Vagina (tissue), 2 donors: ENCODE data around the gene IL1F10. TPM values are rescaled to one million over a fixed set of nuclear protein-coding genes. Genes with fewer than 3 reads are reported as not detected.

Source experiments
- DNase-seq, 2 donors: peaks; one replicate each; pipeline ENCODE4 v3.0.0-alpha.2; 2017; ENCODE audit errors: extremely low spot score in 2 of 2
- H3K27ac ChIP-seq: fragments of 200-600 bp; sonication (generic); one replicate; pipeline ENCODE4 v1.5.1; 2019
- H3K27me3 ChIP-seq: fragments of 200-600 bp; sonication (generic); one replicate; pipeline ENCODE4 v1.5.1; 2019
- H3K36me3 ChIP-seq, 2 donors: fragments of 200-600 bp; sonication (generic); one replicate each; pipeline ENCODE4 v1.5.1; 2017 to 2019
- H3K4me1 ChIP-seq: fragments of 200-600 bp; sonication (generic); one replicate; pipeline ENCODE4 v1.5.1; 2019
- H3K4me3 ChIP-seq, 2 donors: fragments of 200-600 bp; sonication (generic); 1 replicate in 1 of 2; 2 replicates in 1 of 2; pipeline ENCODE4 v1.5.1; 2016 to 2019
- H3K9me3 ChIP-seq: fragments of 200-600 bp; sonication (generic); one replicate; pipeline ENCODE4 v1.5.1; 2019
- CTCF ChIP-seq, 3 experiments: fragments of 450-650 bp in 2 of 3; fragments of 200-600 bp in 1 of 3; sonication (generic) in 1 of 3; IDR thresholded peaks; one replicate each; pipeline ENCODE4 v1.5.1; 2017 to 2019; ENCODE audit warnings: antibody characterized with exemption in 3 of 3, mild to moderate bottlenecking in 2 of 3, moderate library complexity in 2 of 3
- POLR2A ChIP-seq, 2 donors: fragments of 450-650 bp; IDR thresholded peaks; one replicate each; pipeline ENCODE4 v1.6.1; 2017; ENCODE audit warnings: antibody characterized with exemption in 2 of 2, mild to moderate bottlenecking in 2 of 2, moderate library complexity in 2 of 2
- POLR2AphosphoS5 ChIP-seq, 2 donors: sonication (generic); formaldehyde crosslinking; IDR thresholded peaks; one replicate each; pipeline ENCODE4 v1.9.0; 2017; ENCODE audit warnings: antibody characterized with exemption in 2 of 2, mild to moderate bottlenecking in 2 of 2, low read depth in 1 of 2; ENCODE audit not compliant: insufficient read depth in 1 of 2
- intact Hi-C: fragments of 100-400 bp; cut with DNase I; formaldehyde crosslinking; loops from one replicate; pipeline ENCODE4 v1.15.1; 2023
- total RNA-seq: library from RNA; depleted of rRNA; stranded (reverse); fragments of >200 nt; gene quantifications from one replicate; pipeline ENCODE4 v1.2.3, GENCODE V29; 2016

Gene IL1F10
- total RNA-seq, 1 donor from 2014 or later: not detected

- Histone ChIP-seq H3K4me3 (no peak overlapping the region), H3K9me3 (no peaks in the 10 kb centered on the region), H3K27me3 (no peaks in the 10 kb centered on the region), H3K4me1 (no peaks in the 10 kb centered on the region), H3K36me3 (no peaks in the 10 kb centered on the region), H3K27ac (no peak overlapping the region)
- TF ChIP-seq POLR2AphosphoS5 (IDR thresholded peaks at IDR 0.05; ENCODE audit: insufficient read depth in 1 of 2, low read depth in 1 of 2): no peak
- TF ChIP-seq CTCF (IDR thresholded peaks at IDR 0.05): no peak
- no peak for TF ChIP-seq POLR2A (IDR thresholded peaks at IDR 0.05)
- no peak for DNase-seq
- intact Hi-C loops: no loop called here
These were observed 40.1 kb upstream of the IL1F10 start for GRCh38 chr2:113027691-113028090.

GRCh38 chr2:113028112-113028511 is 39.7 kb upstream of the IL1F10 start:
- TF ChIP-seq POLR2A (IDR thresholded peaks at IDR 0.05) (no peak), POLR2AphosphoS5 (IDR thresholded peaks at IDR 0.05; ENCODE audit: insufficient read depth in 1 of 2, low read depth in 1 of 2) (no peak), CTCF (IDR thresholded peaks at IDR 0.05) (no peak)
- DNase-seq: no peak
- no peaks in the 10 kb centered on the region for H3K9me3 ChIP-seq
- H3K27ac ChIP-seq: no peak overlapping the region
- no peaks in the 10 kb centered on the region for H3K36me3 ChIP-seq
- H3K4me1 ChIP-seq: no peaks in the 10 kb centered on the region
- intact Hi-C loops: no loop called here
- no peak overlapping the region for H3K4me3 ChIP-seq
- H3K27me3 ChIP-seq: no peaks in the 10 kb centered on the region

- Histone ChIP-seq H3K4me1 (no peaks in the 10 kb centered on the region), H3K9me3 (no peaks in the 10 kb centered on the region), H3K27me3 (no peaks in the 10 kb centered on the region), H3K4me3 (no peak overlapping the region), H3K36me3 (no peaks in the 10 kb centered on the region), H3K27ac (no peak overlapping the region)
- intact Hi-C loops: no loop called here
- TF ChIP-seq CTCF (IDR thresholded peaks at IDR 0.05) (no peak), POLR2A (IDR thresholded peaks at IDR 0.05) (no peak), POLR2AphosphoS5 (IDR thresholded peaks at IDR 0.05; ENCODE audit: insufficient read depth in 1 of 2, low read depth in 1 of 2) (no peak)
- DNase-seq: no peak
These were observed 35.0 kb upstream of the IL1F10 start for GRCh38 chr2:113032737-113033136.

- no peak for DNase-seq
- Histone ChIP-seq H3K9me3 (no peaks in the 10 kb centered on the region), H3K4me1 (no peaks in the 10 kb centered on the region), H3K36me3 (no peaks in the 10 kb centered on the region), H3K27ac (no peak overlapping the region), H3K4me3 (no peak overlapping the region), H3K27me3 (no peaks in the 10 kb centered on the region)
- TF ChIP-seq POLR2AphosphoS5 (IDR thresholded peaks at IDR 0.05; ENCODE audit: insufficient read depth in 1 of 2, low read depth in 1 of 2) (no peak), POLR2A (IDR thresholded peaks at IDR 0.05) (no peak), CTCF (IDR thresholded peaks at IDR 0.05) (no peak)
- intact Hi-C loops: no loop called here
These were observed 33.8 kb upstream of the IL1F10 start for GRCh38 chr2:113034016-113034415.

GRCh38 chr2:113036763-113037162 is 31.0 kb upstream of the IL1F10 start:
- H3K4me1 ChIP-seq: no peaks in the 10 kb centered on the region
- H3K4me3 ChIP-seq: no peak overlapping the region
- TF ChIP-seq POLR2AphosphoS5 (IDR thresholded peaks at IDR 0.05; ENCODE audit: insufficient read depth in 1 of 2, low read depth in 1 of 2): no peak
- no peak for TF ChIP-seq POLR2A (IDR thresholded peaks at IDR 0.05)
- TF ChIP-seq CTCF (IDR thresholded peaks at IDR 0.05): no peak
- no peaks in the 10 kb centered on the region for H3K36me3 ChIP-seq
- no peaks in the 10 kb centered on the region for H3K9me3 ChIP-seq
- intact Hi-C loops: no loop called here
- peak in 1 of 2 donors; percentile 69 for DNase-seq
- H3K27me3 ChIP-seq: no peaks in the 10 kb centered on the region
- H3K27ac ChIP-seq: no peak overlapping the region
